Choroid plexus epithelial cell (primary cell): ENCODE results near the gene CYP26C1.
"Not testable (repeated sequence)": the region's sequence is repeated elsewhere in the genome, so short reads cannot be mapped to it uniquely, and the experiment has no call there.

Experiments used
- DNase-seq: peaks from one replicate; pipeline ENCODE4 v3.0.0-alpha.2; 2010; ENCODE audit warnings: low read depth
- H3K4me3 ChIP-seq: 2 replicates; pipeline ENCODE4 v1.5.1; 2011; ENCODE audit warnings: low read depth, mild to moderate bottlenecking, control low read depth, low read length, moderate library complexity
- TF ChIP-seq, protein P1 (sequence below): conservative IDR thresholded peaks from 2 replicates; pipeline ENCODE4 v1.5.1; 2011; ENCODE audit warnings: low read depth, mild to moderate bottlenecking, control low read depth, inconsistent platforms, low read length, moderate library complexity

CYP26C1 gene

DNA sequence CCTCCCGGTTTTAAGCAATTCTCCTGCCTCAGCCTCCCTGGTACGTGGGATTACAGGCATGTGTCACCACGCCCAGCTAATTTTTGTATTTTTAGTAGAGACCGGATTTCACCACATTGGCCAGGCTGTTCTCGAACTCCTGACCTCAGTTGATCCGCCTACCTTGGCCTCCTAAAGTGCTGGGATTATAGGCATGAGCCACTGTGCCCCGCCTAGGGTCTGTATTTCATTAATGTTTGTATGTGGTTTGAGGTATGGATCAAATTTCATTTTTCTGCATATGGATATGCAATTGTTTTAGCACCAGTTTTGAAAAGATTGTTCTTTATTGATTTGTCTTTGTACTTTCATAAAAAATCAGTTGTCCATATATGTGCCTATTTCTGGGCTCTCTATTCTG lies 39.1 kb downstream of the CYP26C1 start:
- no peak overlapping the region for H3K4me3 ChIP-seq
- TF ChIP-seq, protein P1, sequence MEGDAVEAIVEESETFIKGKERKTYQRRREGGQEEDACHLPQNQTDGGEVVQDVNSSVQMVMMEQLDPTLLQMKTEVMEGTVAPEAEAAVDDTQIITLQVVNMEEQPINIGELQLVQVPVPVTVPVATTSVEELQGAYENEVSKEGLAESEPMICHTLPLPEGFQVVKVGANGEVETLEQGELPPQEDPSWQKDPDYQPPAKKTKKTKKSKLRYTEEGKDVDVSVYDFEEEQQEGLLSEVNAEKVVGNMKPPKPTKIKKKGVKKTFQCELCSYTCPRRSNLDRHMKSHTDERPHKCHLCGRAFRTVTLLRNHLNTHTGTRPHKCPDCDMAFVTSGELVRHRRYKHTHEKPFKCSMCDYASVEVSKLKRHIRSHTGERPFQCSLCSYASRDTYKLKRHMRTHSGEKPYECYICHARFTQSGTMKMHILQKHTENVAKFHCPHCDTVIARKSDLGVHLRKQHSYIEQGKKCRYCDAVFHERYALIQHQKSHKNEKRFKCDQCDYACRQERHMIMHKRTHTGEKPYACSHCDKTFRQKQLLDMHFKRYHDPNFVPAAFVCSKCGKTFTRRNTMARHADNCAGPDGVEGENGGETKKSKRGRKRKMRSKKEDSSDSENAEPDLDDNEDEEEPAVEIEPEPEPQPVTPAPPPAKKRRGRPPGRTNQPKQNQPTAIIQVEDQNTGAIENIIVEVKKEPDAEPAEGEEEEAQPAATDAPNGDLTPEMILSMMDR: no peak
- no peak for DNase-seq

DNA sequence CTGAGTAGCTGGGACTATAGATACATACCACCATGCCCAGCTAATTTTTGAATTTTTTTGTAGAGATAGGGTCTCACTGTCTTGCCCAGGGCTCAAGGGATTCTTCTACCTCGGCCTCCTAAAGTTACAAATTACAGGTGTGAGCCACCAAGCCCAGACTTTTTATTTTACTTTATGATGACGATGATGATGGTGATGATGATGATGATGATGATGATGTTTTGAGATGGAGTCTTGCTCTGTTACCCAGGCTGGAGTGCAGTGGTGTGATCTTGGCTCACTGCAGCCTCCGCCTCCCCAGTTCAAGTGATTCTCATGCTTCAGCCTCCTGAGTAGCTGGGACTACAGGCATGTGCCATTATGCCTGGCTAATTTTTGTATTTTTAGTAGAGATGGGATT lies 40.5 kb downstream of the CYP26C1 start:
- not testable (repeated sequence) for DNase-seq, H3K4me3 ChIP-seq

DNA sequence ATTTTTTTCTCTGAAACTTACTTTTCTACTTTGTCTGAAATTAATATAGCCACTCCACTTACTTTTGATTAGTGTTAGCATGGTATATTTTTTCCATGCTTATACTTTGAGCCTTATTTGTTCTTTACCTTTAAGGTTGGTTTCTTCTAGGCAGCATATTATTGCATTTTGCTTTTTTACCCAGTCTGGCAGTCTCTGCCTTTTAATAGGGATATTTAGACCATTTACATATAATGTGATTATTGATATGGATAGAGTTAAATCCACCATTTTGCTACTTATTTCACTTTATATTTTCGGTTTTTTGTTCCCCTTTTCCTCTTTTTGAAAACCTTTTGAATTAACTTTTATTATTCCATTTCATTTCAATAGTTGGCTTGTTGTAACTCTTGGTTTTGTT lies 43.4 kb downstream of the CYP26C1 start:
- TF ChIP-seq, protein P1: no peak
- no peak for DNase-seq
- H3K4me3 ChIP-seq: no peak overlapping the region

DNA sequence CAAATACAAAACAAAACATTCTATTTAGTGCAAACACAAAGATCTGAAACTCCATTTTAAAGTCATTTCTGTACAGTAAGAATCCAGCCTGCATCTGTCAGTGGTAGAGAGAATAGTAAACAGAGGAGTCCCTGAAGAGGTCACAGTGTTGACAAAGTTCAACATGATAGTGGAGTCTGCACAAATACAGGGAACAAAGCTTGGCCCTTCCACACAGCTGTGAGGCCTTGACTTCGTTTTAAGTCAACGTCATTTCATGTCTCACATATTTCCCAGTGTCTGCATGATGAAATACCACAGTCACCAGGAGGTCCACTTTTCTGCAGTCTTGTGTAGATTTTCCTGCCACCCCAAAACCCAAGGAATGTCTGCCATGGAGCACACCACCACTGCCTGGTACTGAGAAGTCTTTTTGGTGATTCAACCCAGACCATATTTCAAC lies 46.1 kb downstream of the CYP26C1 start:
- DNase-seq: peak; percentile 98
- H3K4me3 ChIP-seq: no peak overlapping the region
- TF ChIP-seq, protein P1: no peak

DNA sequence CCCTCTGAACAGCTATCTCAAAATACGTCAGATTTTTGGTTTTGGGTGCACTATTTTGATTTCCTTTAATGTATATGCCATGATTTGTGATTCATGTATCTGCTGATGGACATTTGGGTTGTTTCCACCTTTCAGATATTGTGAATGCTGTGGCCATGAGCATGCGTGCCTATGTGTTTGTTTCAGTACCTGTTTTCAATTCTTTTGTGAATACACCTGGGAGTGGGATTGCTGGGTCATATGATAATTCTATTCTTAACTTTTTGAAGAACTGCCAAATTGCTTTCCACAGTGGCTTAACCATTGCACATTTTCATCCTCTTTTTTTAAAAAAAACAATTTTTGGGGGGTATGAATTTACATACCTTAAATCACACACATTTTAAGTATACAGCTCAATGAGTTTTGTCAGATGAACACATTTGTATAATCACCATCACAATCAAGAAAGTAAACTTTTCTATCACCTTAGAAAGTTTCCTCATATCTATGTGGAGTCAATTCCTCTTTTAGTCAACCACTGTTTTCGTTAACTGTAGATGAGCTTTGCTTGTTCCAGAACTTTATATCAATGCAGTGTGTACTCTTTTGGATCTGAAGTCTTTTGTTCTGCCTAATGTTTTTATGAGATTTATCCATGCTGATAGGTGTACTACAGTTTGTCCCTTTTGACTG lies 50.0 kb downstream of the CYP26C1 start:
- TF ChIP-seq, protein P1: no peak
- no peak overlapping the region for H3K4me3 ChIP-seq
- no peak for DNase-seq

DNA sequence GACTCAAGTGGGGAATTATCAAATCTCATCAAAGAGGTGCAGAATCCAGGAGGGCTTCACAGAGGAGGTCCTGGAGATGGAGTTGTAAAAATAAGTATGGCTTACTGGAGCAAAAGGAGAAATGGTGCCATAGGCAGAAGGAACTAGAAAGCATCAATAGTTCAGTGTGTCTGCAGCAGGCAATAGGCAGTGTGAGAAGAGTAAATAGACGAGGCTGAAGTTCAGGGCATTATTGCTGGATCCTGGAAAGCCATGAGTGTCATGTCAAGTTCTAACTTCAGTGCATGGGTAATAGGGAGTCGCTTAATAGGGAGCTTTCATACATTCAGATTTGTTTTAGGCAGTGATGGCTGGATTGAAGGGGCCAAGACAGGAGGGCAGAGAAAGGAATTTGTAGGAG lies 52.4 kb downstream of the CYP26C1 start:
- no peak overlapping the region for H3K4me3 ChIP-seq
- no peak for DNase-seq
- TF ChIP-seq, protein P1: no peak

DNA sequence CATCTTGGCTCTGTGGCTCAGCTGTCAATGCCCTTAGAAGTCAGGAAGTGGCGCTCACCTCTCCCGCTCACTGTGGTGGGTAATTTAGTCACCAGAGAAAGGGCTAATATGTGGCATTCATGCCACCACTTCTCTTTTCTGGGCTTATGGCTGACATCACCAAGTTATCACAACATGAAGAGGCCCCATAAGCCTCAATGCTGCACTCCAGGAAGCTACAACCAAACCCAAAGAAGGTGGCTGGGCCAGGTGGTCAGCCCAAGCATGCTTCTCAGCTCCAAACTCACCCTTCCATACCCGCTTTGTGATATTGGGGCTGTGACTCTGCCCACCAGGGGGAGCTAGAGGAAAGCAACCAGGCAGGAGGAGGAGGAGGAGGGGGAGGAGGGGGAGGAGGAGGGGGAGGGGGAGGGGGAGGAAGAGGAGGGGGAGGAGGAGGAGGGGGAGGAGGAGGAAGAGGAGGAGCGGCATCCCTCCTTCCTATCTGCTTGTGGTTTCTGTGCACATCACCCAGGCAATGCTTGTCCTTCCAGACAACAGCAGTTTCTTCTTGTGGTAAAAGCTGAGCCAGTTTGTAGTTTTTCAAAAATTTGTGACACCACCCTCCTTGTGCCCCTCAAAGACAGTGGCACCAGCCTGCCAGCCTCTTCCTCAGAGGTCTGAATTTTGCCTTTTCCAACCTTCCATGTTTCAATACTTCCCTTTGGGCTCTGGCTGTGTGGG lies 55.2 kb downstream of the CYP26C1 start:
- DNase-seq: peak; percentile 59
- no peak overlapping the region for H3K4me3 ChIP-seq
- TF ChIP-seq, protein P1: peak; percentile 69
